ENCODE measurements around the gene PRUNE2.
"Not testable (repeated sequence)": the region's sequence is repeated elsewhere in the genome, so short reads cannot be mapped to it uniquely, and the experiment has no call there.

Gene PRUNE2

GRCh38 chr9:76598981-76599380 is 306.9 kb downstream of the PRUNE2 start:
- no peak for DNase-seq (ENCODE audit: low spot score)

DNA sequence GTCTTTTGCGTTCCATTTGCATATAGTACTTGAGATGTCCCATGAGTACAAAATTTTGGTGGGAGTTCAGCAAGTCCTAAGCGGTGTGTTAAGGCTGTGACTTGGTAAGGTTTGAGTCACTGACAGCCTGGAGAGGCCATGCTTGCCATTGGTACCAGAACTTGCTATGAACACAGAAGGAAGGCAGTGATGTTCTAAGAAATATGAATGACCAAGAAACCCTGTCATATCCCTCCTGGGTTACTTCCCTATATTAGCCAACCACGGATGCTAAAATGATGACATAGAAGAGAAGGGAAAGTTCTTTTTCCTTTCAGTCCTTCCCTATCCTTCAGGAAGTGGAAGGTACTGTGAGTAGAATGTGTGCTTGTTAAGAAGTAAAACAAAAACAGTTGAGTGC is 310.3 kb downstream of the PRUNE2 start:
- DNase-seq (ENCODE audit: low spot score), result no peak

DNA sequence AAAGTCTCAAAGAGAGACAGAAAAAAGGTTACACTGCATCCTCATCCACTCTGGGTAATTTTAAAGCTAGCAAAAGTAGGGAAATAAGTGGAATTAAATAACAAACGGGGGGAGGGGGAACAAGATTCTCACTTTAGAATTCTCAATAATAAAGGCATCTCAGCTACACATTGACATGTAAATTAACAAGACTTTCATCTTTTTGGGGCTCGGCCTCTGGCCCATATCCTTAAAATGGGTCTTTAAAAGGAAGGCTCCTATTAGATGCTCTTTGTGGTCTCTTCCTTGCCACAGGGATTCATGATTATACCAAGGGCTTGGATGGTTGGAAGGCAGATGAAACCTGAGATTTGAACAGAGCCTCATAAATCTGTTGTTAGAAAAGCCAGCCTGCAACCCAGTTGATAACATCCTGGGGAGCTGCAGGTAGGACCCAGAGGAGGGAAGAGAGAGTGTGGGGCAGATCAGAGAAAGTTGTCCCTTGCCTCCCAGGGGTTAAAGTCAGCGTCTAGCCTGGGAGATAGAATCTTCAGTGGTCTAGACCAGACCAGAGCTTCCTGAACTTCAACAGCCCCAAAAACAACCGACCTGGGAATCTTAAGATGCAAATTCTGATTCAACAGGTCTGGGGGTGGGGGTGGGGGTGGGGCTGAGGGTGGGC is 311.0 kb downstream of the PRUNE2 start:
- no peak for DNase-seq (ENCODE audit: low spot score)

- not testable (repeated sequence) for DNase-seq (ENCODE audit: low spot score)
Measured at GRCh38 chr9:76593961-76594735, 311.8 kb downstream of the PRUNE2 start.

DNA sequence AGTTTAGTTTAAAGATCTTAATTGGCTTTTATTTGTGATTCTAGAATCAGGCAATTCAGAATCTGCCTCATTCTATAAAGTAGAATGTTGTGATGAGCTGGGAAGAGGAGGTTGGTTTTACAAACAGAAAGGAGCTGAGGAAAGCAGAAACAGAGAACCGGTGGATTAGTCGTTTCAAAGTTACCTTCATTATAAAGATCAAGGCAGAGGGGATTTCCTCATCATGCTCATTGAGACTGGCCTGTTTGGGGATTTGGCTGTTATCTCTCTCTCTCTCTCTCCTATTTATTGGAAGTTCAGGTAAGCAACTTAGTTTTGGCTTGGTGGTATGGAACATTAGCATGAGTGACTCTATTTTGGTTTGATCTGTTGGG is 313.0 kb downstream of the PRUNE2 start:
- DNase-seq (ENCODE audit: low spot score), result no peak

- DNase-seq (ENCODE audit: low spot score), result no peak
Measured at GRCh38 chr9:76592091-76592973, 313.6 kb downstream of the PRUNE2 start.

GRCh38 chr9:76591256-76591950 is 314.5 kb downstream of the PRUNE2 start:
- no peak for DNase-seq (ENCODE audit: low spot score)

GRCh38 chr9:76588316-76588715 is 317.6 kb downstream of the PRUNE2 start:
- DNase-seq (ENCODE audit: low spot score), result no peak

DNA sequence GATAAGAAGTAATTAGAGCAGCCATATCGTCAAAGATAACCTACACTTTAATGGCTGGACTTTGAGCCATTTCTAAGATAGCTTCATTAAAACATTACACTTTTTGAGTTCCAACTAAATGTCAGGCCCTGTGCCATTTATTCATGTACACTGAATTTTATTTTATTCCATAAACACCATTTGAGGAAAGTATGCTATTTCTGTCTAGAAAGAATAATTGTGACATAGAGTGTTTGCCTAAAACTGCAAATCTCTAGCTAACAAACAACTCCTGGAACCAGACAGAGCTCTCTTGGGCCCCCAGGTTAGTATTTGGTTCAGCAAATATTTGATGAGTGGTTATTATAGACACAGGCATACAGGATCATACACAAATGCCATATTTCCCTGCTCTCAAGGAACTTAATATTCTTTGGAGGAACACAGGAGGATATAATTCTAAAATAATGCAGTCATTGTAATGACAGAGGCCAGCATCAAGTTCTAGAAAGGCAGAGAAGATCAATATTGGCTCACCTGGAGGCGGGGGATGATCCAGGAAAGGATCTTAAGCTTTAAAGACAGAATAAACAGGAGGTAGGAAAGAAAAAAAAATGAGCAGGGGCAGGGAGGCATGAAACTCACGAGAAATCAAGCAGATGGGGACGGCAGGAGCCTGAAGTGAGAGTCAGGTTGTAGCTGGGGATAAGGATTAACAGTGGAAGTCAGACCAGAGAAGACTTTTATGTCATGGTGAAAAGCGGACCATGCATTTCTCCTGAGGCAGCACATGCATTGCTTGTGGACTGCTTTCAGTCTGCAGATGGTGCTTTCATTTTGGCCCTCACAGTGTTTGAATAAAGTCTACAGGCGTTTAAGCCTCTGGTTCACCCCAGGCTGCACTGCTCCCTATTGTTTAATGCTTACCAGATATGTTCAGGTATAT is 319.3 kb downstream of the PRUNE2 start:
- no peak for DNase-seq (ENCODE audit: low spot score)

GRCh38 chr9:76585487-76586389 is 320.2 kb downstream of the PRUNE2 start:
- no peak for DNase-seq (ENCODE audit: low spot score)

DNA sequence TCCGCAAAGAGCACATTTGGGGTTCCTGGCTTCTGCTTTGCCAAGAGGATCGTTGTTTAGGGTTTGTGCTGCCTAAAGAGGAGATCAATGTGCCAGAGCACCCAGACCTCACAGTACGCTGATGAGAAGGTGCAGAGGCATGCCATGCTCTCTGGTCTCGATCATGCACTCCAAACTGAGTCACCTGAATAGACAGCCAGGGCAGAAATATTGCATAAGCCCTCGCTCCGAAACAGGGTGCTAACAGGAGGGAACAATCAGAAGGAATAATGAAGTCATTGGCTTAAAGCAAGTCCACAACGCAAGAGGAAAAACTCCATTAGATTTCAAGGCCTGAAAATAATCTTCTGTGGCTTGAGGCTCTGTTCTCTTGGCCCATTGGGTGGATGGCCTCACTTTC is 322.7 kb downstream of the PRUNE2 start:
- DNase-seq (ENCODE audit: low spot score), result no peak

GRCh38 chr9:76581731-76582130 is 324.2 kb downstream of the PRUNE2 start:
- no peak for DNase-seq (ENCODE audit: low spot score)

GRCh38 chr9:76580820-76581219 is 325.1 kb downstream of the PRUNE2 start:
- DNase-seq (ENCODE audit: low spot score), result no peak

- DNase-seq (ENCODE audit: low spot score), result no peak
Measured at GRCh38 chr9:76580188-76580587, 325.7 kb downstream of the PRUNE2 start.

DNA sequence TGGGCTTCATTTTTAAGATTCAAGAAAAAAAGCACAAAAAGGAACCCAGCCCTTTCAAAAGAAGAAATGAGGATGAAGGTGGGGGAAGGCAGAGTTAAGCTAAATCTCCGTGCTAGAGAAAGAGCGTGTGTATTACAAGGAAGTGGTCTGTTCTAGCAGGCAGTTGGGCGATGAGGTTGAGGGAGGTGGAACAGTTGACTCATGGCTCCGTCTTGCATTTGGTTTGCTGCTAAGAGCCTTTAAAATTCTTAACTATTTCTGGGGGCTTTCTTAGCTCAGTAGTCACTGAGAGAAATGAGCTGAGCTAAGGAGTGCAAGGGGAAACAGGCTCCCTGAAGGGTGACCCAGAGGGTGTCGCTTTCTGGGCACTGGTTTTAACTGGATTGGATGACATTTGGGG is 329.6 kb downstream of the PRUNE2 start:
- no peak for DNase-seq (ENCODE audit: low spot score)

DNA sequence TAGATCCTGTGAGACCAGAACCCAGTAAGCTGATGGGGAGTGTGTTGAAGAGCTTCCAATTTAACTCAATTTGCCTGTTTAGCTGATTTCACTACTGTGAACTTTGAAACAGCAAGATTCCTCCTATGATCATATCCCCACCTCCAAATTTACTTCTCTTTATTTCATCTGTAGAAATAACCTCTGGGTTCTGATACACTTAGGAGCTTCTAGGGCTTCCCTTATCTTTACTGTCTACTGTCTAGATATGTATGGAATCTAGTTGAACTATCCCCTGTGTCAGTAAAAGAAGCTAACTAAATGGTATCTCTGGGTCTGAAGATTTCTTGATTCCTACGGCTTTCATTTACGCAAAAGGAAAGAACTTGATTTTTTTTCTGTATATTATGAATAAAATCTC is 330.2 kb downstream of the PRUNE2 start:
- DNase-seq (ENCODE audit: low spot score), result no peak

DNA sequence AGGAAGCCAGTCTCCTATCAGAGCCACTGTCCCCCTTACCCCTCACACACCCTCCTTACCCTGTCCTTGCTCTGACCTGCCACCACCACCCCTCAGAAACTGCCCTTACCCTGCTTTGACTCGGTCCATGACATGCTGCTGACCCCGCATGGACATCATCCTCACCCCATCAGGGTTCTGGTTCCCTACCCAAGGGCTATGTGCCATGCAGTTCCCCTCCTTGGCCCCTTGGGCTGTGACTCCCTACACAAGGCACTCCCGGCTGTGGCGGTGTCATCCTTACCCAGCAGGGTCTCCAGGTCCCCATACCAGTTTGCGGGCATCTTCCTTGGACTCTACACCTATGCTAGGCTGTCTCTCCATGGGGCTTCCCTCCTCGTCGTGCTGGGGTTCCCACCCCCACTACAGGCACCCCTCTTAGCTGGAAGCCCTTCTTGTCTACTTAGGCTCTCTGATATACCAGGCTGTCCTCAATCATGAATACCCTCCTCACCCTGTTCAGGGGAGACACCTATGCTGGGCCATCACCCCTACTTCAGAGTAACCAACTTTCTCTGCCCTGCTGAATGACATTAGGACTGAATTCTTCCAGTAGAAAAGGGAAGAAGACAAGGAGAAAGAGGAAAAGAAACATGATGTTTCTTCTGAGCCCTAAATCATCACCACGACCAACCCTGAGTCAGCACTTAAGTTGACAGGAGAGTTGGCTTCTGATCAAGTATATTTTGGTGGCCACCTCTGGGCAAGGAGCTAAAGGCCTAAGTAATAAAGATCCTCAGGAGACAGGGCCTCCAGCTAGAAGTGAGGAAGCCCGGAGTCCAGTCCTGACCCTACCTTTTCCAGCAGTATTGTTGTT is 331.8 kb downstream of the PRUNE2 start:
- DNase-seq (ENCODE audit: low spot score), result no peak

DNA sequence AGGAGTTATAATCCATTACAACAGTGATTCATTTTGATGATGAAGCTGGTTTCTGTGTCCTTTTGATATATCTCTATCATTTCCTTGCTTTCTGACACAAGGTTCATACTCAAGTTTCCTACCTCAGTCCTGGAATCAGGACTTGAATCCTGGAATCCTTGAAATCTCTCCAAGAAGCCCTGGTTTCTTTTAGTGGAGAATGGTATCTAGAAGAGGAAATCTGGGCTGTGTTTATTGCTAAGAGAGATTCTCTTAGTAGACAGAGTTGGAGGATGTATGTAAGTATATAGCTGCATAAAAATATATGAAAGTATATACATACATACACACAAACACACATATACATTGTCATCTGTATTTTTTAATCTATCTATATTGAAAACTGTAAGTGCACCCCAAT is 332.5 kb downstream of the PRUNE2 start:
- no peak for DNase-seq (ENCODE audit: low spot score)

- no peak for DNase-seq (ENCODE audit: low spot score)
Measured at GRCh38 chr9:76572151-76572550, 333.8 kb downstream of the PRUNE2 start.
